Loucy (cell line): ENCODE measurements around the gene PFDN1.

ENCODE experiments used
- H2AFZ ChIP-seq: fragments of 200-600 bp; sonication (generic); 2 replicates; pipeline ENCODE4 v1.6.0; 2016; ENCODE audit warnings: antibody characterized with exemption, mild to moderate bottlenecking, low read length, moderate library complexity
- H3F3A ChIP-seq: fragments of 200-600 bp; 2 replicates; pipeline ENCODE4 v1.6.0; 2016; ENCODE audit warnings: antibody characterized with exemption, low read depth, mild to moderate bottlenecking
- H3K27me3 ChIP-seq: fragments of 200-600 bp; sonication (generic); 2 replicates; pipeline ENCODE4 v1.6.1; 2014; ENCODE audit warnings: low read length, mild to moderate bottlenecking; ENCODE audit not compliant: insufficient read depth, poor library complexity, severe bottlenecking
- H3K36me3 ChIP-seq: fragments of 200-600 bp; sonication (generic); 2 replicates; pipeline ENCODE4 v1.6.1; 2016; ENCODE audit warnings: low read length; ENCODE audit not compliant: insufficient read depth
- H3K4me1 ChIP-seq: fragments of 200-600 bp; sonication (generic); 2 replicates; pipeline ENCODE4 v1.5.1; 2014; ENCODE audit warnings: low read length, mild to moderate bottlenecking; ENCODE audit not compliant: insufficient read depth, poor library complexity, severe bottlenecking
- H3K4me2 ChIP-seq: fragments of 200-600 bp; sonication (generic); 2 replicates; pipeline ENCODE4 v1.6.0; 2014; ENCODE audit warnings: antibody characterized with exemption, low read length, low read depth, mild to moderate bottlenecking; ENCODE audit not compliant: poor library complexity, severe bottlenecking
- H3K4me3 ChIP-seq: fragments of 200-600 bp; sonication (generic); 2 replicates; pipeline ENCODE4 v1.5.1; 2014; ENCODE audit warnings: low read length, mild to moderate bottlenecking, mixed read lengths; ENCODE audit not compliant: poor library complexity, severe bottlenecking
- H3K79me2 ChIP-seq: fragments of 200-600 bp; sonication (generic); 2 replicates; pipeline ENCODE4 v1.6.1; 2014; ENCODE audit warnings: low read length; ENCODE audit not compliant: insufficient read depth
- H3K9ac ChIP-seq: fragments of 200-600 bp; sonication (generic); 2 replicates; pipeline ENCODE4 v1.6.0; 2014; ENCODE audit warnings: mild to moderate bottlenecking, low read depth, low read length, moderate library complexity; ENCODE audit not compliant: poor library complexity, severe bottlenecking
- H3K9me2 ChIP-seq: fragments of 200-600 bp; sonication (generic); replicated peaks from 2 replicates; pipeline ENCODE4 v1.6.1; 2016; ENCODE audit warnings: low read depth, low read length, mixed read lengths
- H3K9me3 ChIP-seq: fragments of 200-600 bp; sonication (generic); 2 replicates; pipeline ENCODE4 v1.6.1; 2014; ENCODE audit warnings: mild to moderate bottlenecking, antibody characterized with exemption, low read length, low read depth; ENCODE audit not compliant: insufficient read depth
- H4K20me1 ChIP-seq: fragments of 200-600 bp; sonication (generic); 2 replicates; pipeline ENCODE4 v1.6.0; 2014; ENCODE audit warnings: antibody characterized with exemption, low read length, mild to moderate bottlenecking; ENCODE audit not compliant: insufficient read depth, poor library complexity, severe bottlenecking
- CTCF ChIP-seq: fragments of 200-600 bp; sonication (generic); conservative IDR thresholded peaks from 2 replicates; pipeline ENCODE4 v1.5.1; 2014; ENCODE audit warnings: mild to moderate bottlenecking, antibody characterized with exemption, low read length
- EZH2phosphoT487 ChIP-seq: fragments of 200-600 bp; IDR thresholded peaks from 2 replicates; pipeline ENCODE4 v1.6.1; 2018; ENCODE audit warnings: antibody characterized with exemption, mild to moderate bottlenecking, moderate library complexity, borderline replicate concordance

The PFDN1 gene

GRCh38 chr5:140302786-140303639 is at the start of gene PFDN1:
Gene PFDN1, minus strand, starts transcription at chr5:140303101. Its CDS starts 28 bp downstream, at chr5:140303073.
- H3K4me1 ChIP-seq, result peaks cover 22% of the 10 kb centered on the region
- peaks cover 30% of the 10 kb centered on the region for H3K79me2 ChIP-seq
- no peaks in the 10 kb centered on the region for H3K9me2 ChIP-seq
- no peak for TF ChIP-seq EZH2phosphoT487
- no peak for TF ChIP-seq CTCF
- peak within 1 kb of the TSS; percentile 96 for H2AFZ ChIP-seq
- H3K4me2 ChIP-seq, result peak within 1 kb of the TSS; percentile 69
- no peaks in the 10 kb centered on the region for H3K36me3 ChIP-seq
- H3K4me3 ChIP-seq, result peak within 1 kb of the TSS; percentile 78
- H4K20me1 ChIP-seq, result peaks cover 9% of the 10 kb centered on the region
- no peaks in the 10 kb centered on the region for H3F3A ChIP-seq
- H3K9ac ChIP-seq, result peak within 1 kb of the TSS; percentile 90
- H3K27me3 ChIP-seq, result no peaks in the 10 kb centered on the region
- no peaks in the 10 kb centered on the region for H3K9me3 ChIP-seq

GRCh38 chr5:140351609-140352334 is 48.9 kb upstream of the PFDN1 start:
- H3K36me3 ChIP-seq, result no peaks in the 10 kb centered on the region
- H3K9ac ChIP-seq, result no peak overlapping the region
- H2AFZ ChIP-seq, result peak overlapping the region; percentile 32; the same call in 1 of the 2 replicates
- peaks cover 5% of the 10 kb centered on the region for H3K4me1 ChIP-seq
- TF ChIP-seq EZH2phosphoT487 (no peak), CTCF (peak; percentile 95)
- no peak overlapping the region for H3K4me3 ChIP-seq
- peak overlapping the region; percentile 38 for H3K4me2 ChIP-seq
- no peaks in the 10 kb centered on the region for H3K79me2 ChIP-seq
- H3K9me2 ChIP-seq, result no peaks in the 10 kb centered on the region
- no peaks in the 10 kb centered on the region for H3K9me3 ChIP-seq
- H3K27me3 ChIP-seq, result no peaks in the 10 kb centered on the region
- H3F3A ChIP-seq, result no peaks in the 10 kb centered on the region
- H4K20me1 ChIP-seq, result no peaks in the 10 kb centered on the region

- peaks cover 9% of the 10 kb centered on the region for H3K4me1 ChIP-seq
- H3K9ac ChIP-seq, result no peak overlapping the region
- H3K9me3 ChIP-seq, result no peaks in the 10 kb centered on the region
- no peak overlapping the region for H3K4me3 ChIP-seq
- no peaks in the 10 kb centered on the region for H3K79me2 ChIP-seq
- peaks cover 11% of the 10 kb centered on the region for H3K27me3 ChIP-seq
- no peak overlapping the region for H3K4me2 ChIP-seq
- H3F3A ChIP-seq, result no peaks in the 10 kb centered on the region
- H3K36me3 ChIP-seq, result no peaks in the 10 kb centered on the region
- H4K20me1 ChIP-seq, result no peaks in the 10 kb centered on the region
- no peak overlapping the region for H2AFZ ChIP-seq
- no peak for TF ChIP-seq EZH2phosphoT487
- no peak for TF ChIP-seq CTCF
- H3K9me2 ChIP-seq, result no peaks in the 10 kb centered on the region
Measured at GRCh38 chr5:140349244-140349643, 46.3 kb upstream of the PFDN1 start.
